Sigmoid colon (tissue), 4 donors: ENCODE data around the gene SLC38A4.

Experiments used
- CTCF ChIP-seq, 4 experiments: fragments of 450-650 bp in 3 of 4; fragments of 200-600 bp in 1 of 4; IDR thresholded peaks; one replicate each; pipeline ENCODE4 v1.5.1; 2016 to 2019; ENCODE audit warnings: antibody characterized with exemption in 4 of 4, mild to moderate bottlenecking in 3 of 4, moderate library complexity in 2 of 4
- EP300 ChIP-seq, 4 donors: sonication (generic); formaldehyde crosslinking; IDR thresholded peaks; one replicate each; pipeline ENCODE4 v1.6.1; 2017; ENCODE audit warnings: antibody characterized with exemption in 4 of 4
- POLR2A ChIP-seq, 2 donors: fragments of 450-650 bp; IDR thresholded peaks; one replicate each; pipeline ENCODE4 v1.6.1; 2016; ENCODE audit warnings: antibody characterized with exemption in 2 of 2, mild to moderate bottlenecking in 2 of 2, moderate library complexity in 2 of 2
- POLR2AphosphoS5 ChIP-seq, 4 donors: sonication (generic); formaldehyde crosslinking; IDR thresholded peaks; one replicate each; pipeline ENCODE4 v1.6.1; 2017; ENCODE audit warnings: antibody characterized with exemption in 4 of 4

GRCh38 chr12:46771268-46771827 lies 54.4 kb downstream of the SLC38A4 start:
- TF ChIP-seq CTCF (IDR thresholded peaks at IDR 0.05) = no peak
- no peak for TF ChIP-seq POLR2AphosphoS5 (IDR thresholded peaks at IDR 0.05)
- TF ChIP-seq POLR2A (IDR thresholded peaks at IDR 0.05) = no peak
- no peak for TF ChIP-seq EP300 (IDR thresholded peaks at IDR 0.05)
